CD4-positive, CD25-positive, alpha-beta regulatory T cell (primary cell): ENCODE data around the gene ASB6. TPM values are rescaled to one million over a fixed set of nuclear protein-coding genes. Genes with fewer than 3 reads are reported as not detected.
A peak's percentile ranks its signal among the peaks of the same experiment; 100 is the strongest.

Source experiments
- ATAC-seq, 2 donors: fragments of 150-1000 bp; cut with Tn5 transposase; one replicate each; pipeline ENCODE4 v1.10.0; 2021; ENCODE audit warnings: low read depth in 2 of 2, moderate number of reproducible peaks in 2 of 2, moderate library complexity in 1 of 2
- DNase-seq, 3 donors: peaks; one replicate each; pipeline versions ENCODE4 v3.0.0 to v3.0.0-alpha.2; 2012 to 2022; ENCODE audit warnings: mixed read lengths in 1 of 3
- H3K27ac ChIP-seq: one replicate; pipeline ENCODE4 v1.7.0; 2013; ENCODE audit warnings: mild to moderate bottlenecking, low read length; ENCODE audit not compliant: insufficient read depth, poor library complexity, severe bottlenecking
- H3K27me3 ChIP-seq: one replicate; pipeline ENCODE4 v1.7.0; 2013; ENCODE audit warnings: low read length; ENCODE audit not compliant: control insufficient read depth, insufficient read depth
- H3K36me3 ChIP-seq: one replicate; pipeline ENCODE4 v1.7.0; 2013; ENCODE audit warnings: mild to moderate bottlenecking, low read length, moderate library complexity; ENCODE audit not compliant: control insufficient read depth, insufficient read depth
- H3K4me1 ChIP-seq: 2 replicates; pipeline ENCODE4 v1.7.0; 2013; ENCODE audit warnings: mild to moderate bottlenecking, low read length; ENCODE audit not compliant: insufficient read depth, control insufficient read depth, poor library complexity, severe bottlenecking
- H3K4me3 ChIP-seq: one replicate; pipeline ENCODE4 v1.7.0; 2013; ENCODE audit warnings: low read depth, mild to moderate bottlenecking, low read length, moderate library complexity
- H3K9me3 ChIP-seq, 2 experiments: 1 replicate in 1 of 2; 2 replicates in 1 of 2; pipeline ENCODE4 v1.7.0; 2013; ENCODE audit warnings: low read length in 2 of 2, mild to moderate bottlenecking in 1 of 2, moderate library complexity in 1 of 2; ENCODE audit not compliant: control insufficient read depth in 2 of 2
- H3K27ac Mint-ChIP-seq, 3 donors: one replicate each; pipeline ENCODE4 v1.8.0; 2020 to 2022; ENCODE audit warnings: mild to moderate bottlenecking in 3 of 3, mixed read lengths in 3 of 3, moderate library complexity in 2 of 3
- H3K27me3 Mint-ChIP-seq: one replicate; pipeline ENCODE4 v1.8.0; 2022; ENCODE audit warnings: mild to moderate bottlenecking, mixed read lengths
- H3K36me3 Mint-ChIP-seq: one replicate; pipeline ENCODE4 v1.8.0; 2020; ENCODE audit warnings: mixed read lengths
- H3K4me1 Mint-ChIP-seq, 4 donors: one replicate each; pipeline ENCODE4 v1.8.0; 2020 to 2022; ENCODE audit warnings: mixed read lengths in 4 of 4, mild to moderate bottlenecking in 1 of 4
- H3K4me3 Mint-ChIP-seq, 4 donors: one replicate each; pipeline ENCODE4 v1.8.0; 2020 to 2022; ENCODE audit warnings: mild to moderate bottlenecking in 4 of 4, mixed read lengths in 4 of 4, moderate library complexity in 3 of 4
- H3K9me3 Mint-ChIP-seq, 7 donors: one replicate each; pipeline ENCODE4 v1.8.0; 2020 to 2022; ENCODE audit warnings: mixed read lengths in 7 of 7, mild to moderate bottlenecking in 3 of 7, moderate library complexity in 2 of 7
- polyA plus RNA-seq, 4 donors: library from polyadenylated mRNA; unstranded; fragments of 300-500 nt; fragmentation: Illumina TruSeq; gene quantifications; one replicate each; pipeline ENCODE4 v1.2.3, GENCODE V29; 2021
- total RNA-seq: library from RNA; stranded (reverse); gene quantifications from one replicate; pipeline ENCODE4 v1.2.3, GENCODE V29; 2022

The ASB6 gene
- total and polyA plus RNA-seq, 5 donors from 2014 or later = 21.7 to 27.8 (median 24.0) TPM

GRCh38 chr9:129648092-129648763 is 6.3 kb upstream of the ASB6 start:
- Mint-ChIP-seq H3K36me3 (no peaks in the 10 kb centered on the region), H3K4me1 (peaks cover 0 to 2% (median 0%) of the 10 kb centered on the region in 4 donors), H3K9me3 (no peaks in the 10 kb centered on the region), H3K4me3 (peak overlapping the region in 1 of 4 donors; percentile 60), H3K27ac (no peak overlapping the region), H3K27me3 (peaks cover 9% of the 10 kb centered on the region)
- DNase-seq (no peak), ATAC-seq (no peak)
- Histone ChIP-seq H3K27ac (no peak overlapping the region), H3K4me3 (no peak overlapping the region), H3K27me3 (no peaks in the 10 kb centered on the region), H3K36me3 (no peaks in the 10 kb centered on the region), H3K9me3 (no peaks in the 10 kb centered on the region), H3K4me1 (no peaks in the 10 kb centered on the region)

DNA sequence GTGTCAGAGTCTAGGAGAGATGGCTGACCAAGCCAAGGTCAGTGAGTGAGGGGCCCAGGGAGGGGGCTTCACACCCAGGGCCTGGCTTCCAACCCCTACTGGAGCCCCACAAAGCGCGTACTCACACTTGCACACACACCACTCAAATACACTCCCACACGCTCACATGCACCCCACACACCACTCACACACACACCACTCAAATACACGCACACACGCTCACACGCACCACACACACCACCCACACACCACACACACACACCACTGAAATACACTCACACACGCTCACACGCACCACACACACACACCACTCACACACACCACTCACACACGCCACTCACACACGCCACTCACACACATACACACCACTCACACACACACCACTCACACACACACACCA is 5.7 kb upstream of the ASB6 start:
- Histone ChIP-seq H3K4me1 (no peaks in the 10 kb centered on the region), H3K36me3 (no peaks in the 10 kb centered on the region), H3K9me3 (no peaks in the 10 kb centered on the region), H3K4me3 (no peak overlapping the region), H3K27ac (no peak overlapping the region), H3K27me3 (no peaks in the 10 kb centered on the region)
- Mint-ChIP-seq H3K27ac (no peak overlapping the region), H3K4me1 (peaks cover 0 to 2% (median 1%) of the 10 kb centered on the region in 4 donors), H3K36me3 (no peaks in the 10 kb centered on the region), H3K4me3 (peak overlapping the region in 1 of 4 donors; percentile 60), H3K27me3 (peaks cover 9% of the 10 kb centered on the region), H3K9me3 (no peaks in the 10 kb centered on the region)
- DNase-seq (no peak), ATAC-seq (no peak)

GRCh38 chr9:129646654-129647053 is 4.7 kb upstream of the ASB6 start:
- H3K4me3 ChIP-seq = no peak overlapping the region
- H3K4me3 Mint-ChIP-seq = no peak overlapping the region
- DNase-seq = no peak
- H3K9me3 ChIP-seq = no peaks in the 10 kb centered on the region
- H3K36me3 Mint-ChIP-seq = no peaks in the 10 kb centered on the region
- H3K4me1 Mint-ChIP-seq = peaks cover 0 to 6% (median 3%) of the 10 kb centered on the region in 4 donors
- no peaks in the 10 kb centered on the region for H3K9me3 Mint-ChIP-seq
- peak overlapping the region in 1 of 3 donors; percentile 28 for H3K27ac Mint-ChIP-seq
- H3K27ac ChIP-seq = no peak overlapping the region
- H3K4me1 ChIP-seq = peaks cover 4% of the 10 kb centered on the region
- no peaks in the 10 kb centered on the region for H3K36me3 ChIP-seq
- no peak for ATAC-seq
- H3K27me3 Mint-ChIP-seq = peaks cover 9% of the 10 kb centered on the region
- no peaks in the 10 kb centered on the region for H3K27me3 ChIP-seq

DNA sequence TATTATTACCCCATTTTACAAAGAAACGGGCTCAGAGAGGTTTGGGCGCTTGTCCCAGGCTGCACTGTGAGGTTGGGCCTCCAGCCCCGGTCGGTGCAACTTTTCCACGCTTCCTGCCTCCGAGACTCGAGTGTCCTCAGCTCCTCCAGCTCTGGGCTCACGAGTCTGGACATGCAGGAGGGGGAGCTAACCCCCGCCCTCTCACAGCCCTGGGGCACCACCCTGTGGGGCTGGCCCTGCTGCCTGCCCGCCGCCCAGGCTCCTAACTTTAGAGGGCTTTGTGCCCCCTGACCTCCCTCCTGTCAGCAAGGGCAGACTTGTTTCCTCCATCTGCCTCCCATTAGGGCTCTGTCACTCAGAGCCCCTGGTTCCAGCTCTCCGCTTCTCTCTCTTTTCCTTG is 4.3 kb upstream of the ASB6 start:
- H3K4me3 Mint-ChIP-seq = no peak overlapping the region
- no peak for ATAC-seq
- H3K9me3 Mint-ChIP-seq = no peaks in the 10 kb centered on the region
- DNase-seq = no peak
- no peak overlapping the region for H3K4me3 ChIP-seq
- peak overlapping the region in 1 of 3 donors; percentile 28 for H3K27ac Mint-ChIP-seq
- peaks cover 9% of the 10 kb centered on the region for H3K27me3 Mint-ChIP-seq
- no peaks in the 10 kb centered on the region for H3K9me3 ChIP-seq
- H3K36me3 ChIP-seq = no peaks in the 10 kb centered on the region
- H3K36me3 Mint-ChIP-seq = no peaks in the 10 kb centered on the region
- H3K27me3 ChIP-seq = no peaks in the 10 kb centered on the region
- H3K27ac ChIP-seq = no peak overlapping the region
- peaks cover 0 to 7% (median 5%) of the 10 kb centered on the region in 4 donors for H3K4me1 Mint-ChIP-seq
- peaks cover 8% of the 10 kb centered on the region for H3K4me1 ChIP-seq

GRCh38 chr9:129644902-129645301 is 3.0 kb upstream of the ASB6 start:
- Histone ChIP-seq H3K36me3 (no peaks in the 10 kb centered on the region), H3K27ac (no peak overlapping the region), H3K27me3 (no peaks in the 10 kb centered on the region), H3K9me3 (no peaks in the 10 kb centered on the region), H3K4me3 (no peak overlapping the region), H3K4me1 (peaks cover 21% of the 10 kb centered on the region)
- Mint-ChIP-seq H3K4me1 (peaks cover 0 to 18% (median 9%) of the 10 kb centered on the region in 4 donors), H3K27me3 (peaks cover 4% of the 10 kb centered on the region), H3K4me3 (peak overlapping the region in 1 of 4 donors; percentile 68), H3K9me3 (no peaks in the 10 kb centered on the region), H3K36me3 (no peaks in the 10 kb centered on the region), H3K27ac (no peak overlapping the region)
- DNase-seq (no peak), ATAC-seq (no peak)

GRCh38 chr9:129644365-129644764 is 2.4 kb upstream of the ASB6 start:
- ATAC-seq (no peak), DNase-seq (no peak)
- Histone ChIP-seq H3K27me3 (no peaks in the 10 kb centered on the region), H3K4me3 (no peak overlapping the region), H3K4me1 (peaks cover 26% of the 10 kb centered on the region), H3K36me3 (peaks cover 3% of the 10 kb centered on the region), H3K27ac (no peak overlapping the region), H3K9me3 (no peaks in the 10 kb centered on the region)
- Mint-ChIP-seq H3K27ac (no peak overlapping the region), H3K36me3 (no peaks in the 10 kb centered on the region), H3K4me1 (peaks cover 0 to 19% (median 9%) of the 10 kb centered on the region in 4 donors), H3K9me3 (no peaks in the 10 kb centered on the region), H3K27me3 (peaks cover 4% of the 10 kb centered on the region), H3K4me3 (peak overlapping the region in 1 of 4 donors; percentile 68)

GRCh38 chr9:129643706-129644105 is 1.8 kb upstream of the ASB6 start:
- Histone ChIP-seq H3K27me3 (no peaks in the 10 kb centered on the region), H3K9me3 (no peaks in the 10 kb centered on the region), H3K4me1 (peaks cover 26% of the 10 kb centered on the region), H3K36me3 (peaks cover 9% of the 10 kb centered on the region), H3K4me3 (no peak overlapping the region), H3K27ac (no peak overlapping the region)
- Mint-ChIP-seq H3K36me3 (no peaks in the 10 kb centered on the region), H3K4me3 (peak overlapping the region; percentile 69 to 85 (median 79)), H3K4me1 (peaks cover 0 to 19% (median 9%) of the 10 kb centered on the region in 4 donors), H3K27ac (no peak overlapping the region), H3K9me3 (no peaks in the 10 kb centered on the region), H3K27me3 (peaks cover 4% of the 10 kb centered on the region)
- DNase-seq = no peak
- ATAC-seq = no peak
